Keratinocyte (primary cell): ENCODE data around the gene FNBP1. TPM values are rescaled to one million over a fixed set of nuclear protein-coding genes. Genes with fewer than 3 reads are reported as not detected.

ENCODE experiments used
- DNase-seq: peaks from one replicate; pipeline ENCODE4 v3.0.0-alpha.2; 2011; ENCODE audit warnings: low read depth, missing footprints, low spot score
- FAIRE-seq: peaks from 2 replicates; lab custom pipeline; 2011; peaks lifted over from hg19 to GRCh38; lab: Jason Lieb, UNC
- H2AFZ ChIP-seq: 2 replicates; pipeline ENCODE4 v1.6.0; 2012; ENCODE audit warnings: low read length, control low read depth, inconsistent platforms; ENCODE audit not compliant: control insufficient read depth
- H3K27ac ChIP-seq: 2 replicates; pipeline ENCODE4 v1.5.1; 2011; ENCODE audit warnings: low read length; ENCODE audit not compliant: control insufficient read depth, insufficient read depth
- H3K27me3 ChIP-seq: 3 replicates; pipeline ENCODE4 v1.6.0; 2011; ENCODE audit warnings: low read length; ENCODE audit not compliant: control insufficient read depth, insufficient read depth; ENCODE audit errors: extremely low read depth
- H3K36me3 ChIP-seq, 2 experiments: 2 replicates in 1 of 2; 3 replicates in 1 of 2; pipeline ENCODE4 v1.5.1; 2011; ENCODE audit warnings: low read length in 2 of 2, mild to moderate bottlenecking in 1 of 2; ENCODE audit not compliant: control insufficient read depth in 2 of 2, insufficient read depth in 2 of 2; ENCODE audit errors: extremely low read depth in 1 of 2
- H3K4me1 ChIP-seq: 3 replicates; pipeline ENCODE4 v1.5.1; 2011; ENCODE audit warnings: low read length; ENCODE audit not compliant: control insufficient read depth, insufficient read depth; ENCODE audit errors: extremely low read depth
- H3K4me2 ChIP-seq: 3 replicates; pipeline ENCODE4 v1.6.0; 2011; ENCODE audit warnings: low read depth, low read length; ENCODE audit not compliant: control insufficient read depth, insufficient read depth; ENCODE audit errors: extremely low read depth
- H3K4me3 ChIP-seq, 3 experiments: fragments of 200-600 bp in 1 of 3; sonication (generic) in 1 of 3; 2 replicates in 2 of 3; 3 replicates in 1 of 3; pipeline ENCODE4 v1.5.1; 2011 to 2016; ENCODE audit warnings: low read length in 3 of 3, mild to moderate bottlenecking in 3 of 3, control low read depth in 2 of 3, inconsistent platforms in 1 of 3, low read depth in 1 of 3, mixed read lengths in 1 of 3, mixed run types in 1 of 3, moderate library complexity in 1 of 3; ENCODE audit not compliant: control insufficient read depth in 2 of 3, insufficient read depth in 2 of 3; ENCODE audit errors: extremely low read depth in 1 of 3
- H3K79me2 ChIP-seq: 2 replicates; pipeline ENCODE4 v1.6.0; 2012; ENCODE audit warnings: low read length; ENCODE audit not compliant: control insufficient read depth, insufficient read depth
- H3K9ac ChIP-seq: 3 replicates; pipeline ENCODE4 v1.6.0; 2011; ENCODE audit warnings: low read length; ENCODE audit not compliant: control insufficient read depth, insufficient read depth; ENCODE audit errors: extremely low read depth
- H3K9me1 ChIP-seq: 3 replicates; pipeline ENCODE4 v1.6.0; 2011; ENCODE audit warnings: low read length; ENCODE audit not compliant: control insufficient read depth, insufficient read depth; ENCODE audit errors: extremely low read depth
- H3K9me3 ChIP-seq: 2 replicates; pipeline ENCODE4 v1.5.1; 2012; ENCODE audit warnings: low read depth, low read length; ENCODE audit not compliant: control insufficient read depth
- H4K20me1 ChIP-seq: 3 replicates; pipeline ENCODE4 v1.6.0; 2011; ENCODE audit warnings: low read length; ENCODE audit not compliant: control insufficient read depth, insufficient read depth; ENCODE audit errors: extremely low read depth
- EZH2 ChIP-seq: IDR thresholded peaks from one replicate; pipeline ENCODE4 v1.6.1; 2012; ENCODE audit warnings: inconsistent platforms, mild to moderate bottlenecking, low read length, moderate library complexity
- dilution Hi-C: fragments of 300-500 bp; cut with MboI; formaldehyde crosslinking; loops from one replicate; pipeline ENCODE4 v1.7.0; 2020; ENCODE audit warnings: low sequenced_read_pairs; ENCODE audit not compliant: extremely low pct_ligation_motif_present
- polyA plus RNA-seq, 5 experiments: library from polyadenylated mRNA; depleted of rRNA in 3 of 5; stranded (reverse) in 3 of 5; stranded (forward) in 1 of 5; unstranded in 1 of 5; fragments of >200 nt; gene quantifications; 1 replicate in 1 of 5; 2 replicates in 3 of 5; 3 replicates in 1 of 5; pipeline versions ENCODE4 v1.2.1 to v1.2.3, GENCODE V29; 2011 to 2012; ENCODE audit warnings: missing spikeins in 2 of 5, low read depth in 1 of 5, low replicate concordance in 1 of 5
- TF ChIP-seq, protein P1 (sequence below), 3 experiments: IDR thresholded peaks in 1 of 3; conservative IDR thresholded peaks in 1 of 3; optimal IDR thresholded peaks in 1 of 3; 2 replicates in 2 of 3; 3 replicates in 1 of 3; pipeline versions ENCODE3 to v1.5.1; 2011; ENCODE audit warnings: low read length in 3 of 3, mild to moderate bottlenecking in 3 of 3, moderate library complexity in 2 of 3, control low read depth in 1 of 3, inconsistent platforms in 1 of 3; ENCODE audit not compliant: insufficient read depth in 2 of 3; ENCODE audit errors: extremely low read depth in 1 of 3

Gene FNBP1
- polyA plus RNA-seq, 1 donor (not counting 4 experiments of a cell fraction or from before 2014, with no cell fraction given): 9.6 TPM

DNA sequence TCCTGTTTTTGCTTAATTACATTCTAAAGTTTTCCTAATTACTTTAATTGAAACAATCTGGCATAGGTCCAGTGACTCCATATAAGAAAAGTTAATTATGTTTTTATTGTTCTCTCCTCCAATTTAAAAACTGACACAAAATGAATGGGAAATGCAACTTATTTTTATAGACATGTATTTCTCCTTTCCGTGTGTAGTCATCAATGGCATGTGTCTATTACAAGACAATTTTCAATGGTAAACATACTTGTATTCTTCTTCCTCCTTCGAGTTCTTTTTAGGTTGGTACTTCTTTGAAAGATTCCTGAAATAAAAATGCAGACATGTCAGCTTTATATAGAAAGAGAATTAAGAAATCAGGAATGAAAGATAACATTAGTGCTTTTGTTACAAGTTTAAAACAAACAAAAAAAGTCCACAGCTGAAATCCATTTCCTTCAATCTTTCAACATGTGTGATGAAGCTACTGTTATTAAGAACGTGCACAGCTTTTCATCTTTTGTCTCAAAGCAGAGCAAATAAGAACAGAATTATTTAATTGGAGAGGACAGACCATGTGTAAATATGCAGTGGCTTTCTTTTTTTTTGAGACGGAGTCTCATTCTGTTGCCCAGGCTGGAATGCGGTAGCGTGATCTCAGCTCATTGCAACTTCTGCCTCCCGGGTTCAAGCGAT, 63.8 kb downstream of the FNBP1 start:
- dilution Hi-C loops: no loop called here
- no peak for DNase-seq
- Histone ChIP-seq H3K9me1 (no peaks in the 10 kb centered on the region), H3K79me2 (no peaks in the 10 kb centered on the region), H3K9ac (no peak overlapping the region), H3K27me3 (no peaks in the 10 kb centered on the region), H4K20me1 (no peaks in the 10 kb centered on the region), H3K9me3 (no peaks in the 10 kb centered on the region), H3K4me2 (no peak overlapping the region), H3K27ac (no peak overlapping the region), H3K36me3 (peaks cover 0 to 2% of the 10 kb centered on the region in 2 experiments), H3K4me3 (no peak overlapping the region), H3K4me1 (no peaks in the 10 kb centered on the region), H2AFZ (no peak overlapping the region)
- no peak for FAIRE-seq
- TF ChIP-seq EZH2: no peak
- TF ChIP-seq, protein P1, sequence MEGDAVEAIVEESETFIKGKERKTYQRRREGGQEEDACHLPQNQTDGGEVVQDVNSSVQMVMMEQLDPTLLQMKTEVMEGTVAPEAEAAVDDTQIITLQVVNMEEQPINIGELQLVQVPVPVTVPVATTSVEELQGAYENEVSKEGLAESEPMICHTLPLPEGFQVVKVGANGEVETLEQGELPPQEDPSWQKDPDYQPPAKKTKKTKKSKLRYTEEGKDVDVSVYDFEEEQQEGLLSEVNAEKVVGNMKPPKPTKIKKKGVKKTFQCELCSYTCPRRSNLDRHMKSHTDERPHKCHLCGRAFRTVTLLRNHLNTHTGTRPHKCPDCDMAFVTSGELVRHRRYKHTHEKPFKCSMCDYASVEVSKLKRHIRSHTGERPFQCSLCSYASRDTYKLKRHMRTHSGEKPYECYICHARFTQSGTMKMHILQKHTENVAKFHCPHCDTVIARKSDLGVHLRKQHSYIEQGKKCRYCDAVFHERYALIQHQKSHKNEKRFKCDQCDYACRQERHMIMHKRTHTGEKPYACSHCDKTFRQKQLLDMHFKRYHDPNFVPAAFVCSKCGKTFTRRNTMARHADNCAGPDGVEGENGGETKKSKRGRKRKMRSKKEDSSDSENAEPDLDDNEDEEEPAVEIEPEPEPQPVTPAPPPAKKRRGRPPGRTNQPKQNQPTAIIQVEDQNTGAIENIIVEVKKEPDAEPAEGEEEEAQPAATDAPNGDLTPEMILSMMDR (optimal IDR thresholded peaks at IDR 0.05 in 1 of 3, IDR thresholded peaks at IDR 0.05 in 1 of 3, conservative IDR thresholded peaks at IDR 0.05 in 1 of 3; ENCODE audit: extremely low read depth in 1 of 3, insufficient read depth in 2 of 3, low read length in 3 of 3): no peak

- Histone ChIP-seq H3K9me1 (no peaks in the 10 kb centered on the region), H3K27me3 (no peaks in the 10 kb centered on the region), H3K4me2 (no peak overlapping the region), H3K4me1 (peaks cover 12% of the 10 kb centered on the region), H4K20me1 (no peaks in the 10 kb centered on the region), H3K4me3 (no peak overlapping the region), H3K9ac (no peak overlapping the region), H3K36me3 (no peaks in the 10 kb centered on the region), H2AFZ (no peak overlapping the region), H3K27ac (no peak overlapping the region), H3K9me3 (no peaks in the 10 kb centered on the region), H3K79me2 (no peaks in the 10 kb centered on the region)
- no peak for FAIRE-seq
- dilution Hi-C loops: no loop called here
- no peak for TF ChIP-seq EZH2
- TF ChIP-seq, protein P1 (optimal IDR thresholded peaks at IDR 0.05 in 1 of 3, IDR thresholded peaks at IDR 0.05 in 1 of 3, conservative IDR thresholded peaks at IDR 0.05 in 1 of 3; ENCODE audit: extremely low read depth in 1 of 3, insufficient read depth in 2 of 3, low read length in 3 of 3): no peak
- DNase-seq: no peak
Measured at GRCh38 chr9:129972816-129973215, 70.2 kb downstream of the FNBP1 start.
